ENCODE results near the gene CEP89.
"Not testable (repeated sequence)": the region's sequence is repeated elsewhere in the genome, so short reads cannot be mapped to it uniquely, and the experiment has no call there.

The CEP89 gene

DNA sequence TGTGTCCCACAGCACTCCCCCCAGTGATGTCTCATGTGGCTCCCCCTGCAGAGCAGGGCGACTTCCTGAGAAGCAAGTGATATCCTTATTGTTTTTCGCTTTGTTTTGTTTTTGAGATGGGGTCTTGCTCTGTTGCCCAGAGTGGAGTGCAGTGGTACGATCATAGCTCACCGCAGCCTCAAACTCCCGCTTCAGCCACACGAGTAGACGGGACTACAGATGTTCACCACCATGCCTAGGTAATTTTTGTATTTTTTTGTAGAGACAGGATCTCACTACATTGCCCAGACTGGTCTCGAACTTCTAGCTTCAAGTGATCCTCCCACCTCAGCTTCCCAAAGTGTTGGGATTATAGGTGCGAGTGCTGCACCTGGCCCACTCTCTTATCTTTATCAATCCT is 5.0 kb downstream of the CEP89 start:
- H3K4me1 ChIP-seq (ENCODE audit: control insufficient read depth, insufficient read depth, low read length) = peaks cover 19% of the 10 kb centered on the region
- H3K9ac ChIP-seq (ENCODE audit: low read length in 2 of 2) = no peak overlapping the region
- H3K9me3 ChIP-seq (ENCODE audit: control insufficient read depth in 2 of 2, low read length in 2 of 2) = no peaks in the 10 kb centered on the region
- H3K27ac ChIP-seq (ENCODE audit: low read length) = no peak overlapping the region
- H3K4me3 ChIP-seq (ENCODE audit: low read length in 2 of 2) = no peak overlapping the region
- peaks cover 15 to 18% of the 10 kb centered on the region in 2 donors for H3K36me3 ChIP-seq (ENCODE audit: control insufficient read depth in 2 of 2, insufficient read depth in 2 of 2, low read length in 2 of 2)
- no peaks in the 10 kb centered on the region for H3K27me3 ChIP-seq (ENCODE audit: control insufficient read depth in 1 of 2, insufficient read depth in 2 of 2, low read length in 2 of 2)

DNA sequence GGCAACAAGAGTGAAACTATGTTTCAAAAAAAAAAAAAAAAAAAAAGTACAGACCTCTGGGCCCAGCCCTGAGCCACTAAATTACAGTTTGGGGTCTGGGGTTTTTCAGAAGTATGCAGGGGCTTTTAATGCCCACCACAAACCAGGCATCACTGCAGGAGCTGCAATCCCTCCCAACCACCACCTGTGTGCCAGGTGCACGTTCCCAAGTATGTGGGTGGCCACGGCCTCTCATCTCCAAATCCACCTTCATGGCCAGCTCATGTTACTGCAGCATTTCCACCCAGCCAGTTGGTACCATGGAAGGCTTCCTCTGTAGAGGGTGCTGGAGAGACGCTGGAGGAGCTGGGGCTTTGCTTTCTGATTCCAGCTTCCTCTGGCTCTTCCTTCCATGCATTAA is 26.5 kb downstream of the CEP89 start:
- Histone ChIP-seq H3K9me3 (ENCODE audit: control insufficient read depth in 2 of 2, low read length in 2 of 2) (no peaks in the 10 kb centered on the region), H3K4me1 (ENCODE audit: control insufficient read depth, insufficient read depth, low read length) (no peaks in the 10 kb centered on the region), H3K27ac (ENCODE audit: low read length) (no peak overlapping the region), H3K27me3 (ENCODE audit: control insufficient read depth in 1 of 2, insufficient read depth in 2 of 2, low read length in 2 of 2) (no peaks in the 10 kb centered on the region), H3K36me3 (ENCODE audit: control insufficient read depth in 2 of 2, insufficient read depth in 2 of 2, low read length in 2 of 2) (peaks cover 32 to 41% of the 10 kb centered on the region in 2 donors), H3K9ac (ENCODE audit: low read length in 2 of 2) (no peak overlapping the region), H3K4me3 (ENCODE audit: low read length in 2 of 2) (no peak overlapping the region)

DNA sequence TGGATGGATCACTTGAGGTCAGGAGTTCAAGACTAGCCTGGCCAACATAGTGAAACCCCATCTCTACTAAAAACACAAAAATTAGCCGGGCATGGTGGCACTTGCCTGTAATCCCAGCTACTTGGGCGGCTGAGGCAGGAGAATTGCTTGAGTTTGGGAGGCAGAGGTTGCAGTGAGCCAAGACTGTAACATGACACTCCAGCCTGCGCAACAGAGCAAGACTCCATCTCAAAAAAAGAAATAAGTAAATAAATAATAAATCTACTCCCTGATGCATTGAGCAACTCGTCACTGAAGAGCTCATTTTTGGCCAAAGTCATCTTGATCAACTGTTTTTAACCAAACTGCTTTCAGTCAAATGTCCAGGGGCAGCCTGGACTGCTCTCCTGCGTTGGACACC is 30.5 kb downstream of the CEP89 start:
- H3K27ac ChIP-seq (ENCODE audit: low read length); H3K9me3 ChIP-seq (ENCODE audit: control insufficient read depth in 2 of 2, low read length in 2 of 2); H3K9ac ChIP-seq (ENCODE audit: low read length in 2 of 2); H3K4me3 ChIP-seq (ENCODE audit: low read length in 2 of 2); H3K27me3 ChIP-seq (ENCODE audit: control insufficient read depth in 1 of 2, insufficient read depth in 2 of 2, low read length in 2 of 2); H3K4me1 ChIP-seq (ENCODE audit: control insufficient read depth, insufficient read depth, low read length): not testable (repeated sequence)
- H3K36me3 ChIP-seq (ENCODE audit: control insufficient read depth in 2 of 2, insufficient read depth in 2 of 2, low read length in 2 of 2) = peaks cover 26 to 36% of the 10 kb centered on the region in 2 donors

DNA sequence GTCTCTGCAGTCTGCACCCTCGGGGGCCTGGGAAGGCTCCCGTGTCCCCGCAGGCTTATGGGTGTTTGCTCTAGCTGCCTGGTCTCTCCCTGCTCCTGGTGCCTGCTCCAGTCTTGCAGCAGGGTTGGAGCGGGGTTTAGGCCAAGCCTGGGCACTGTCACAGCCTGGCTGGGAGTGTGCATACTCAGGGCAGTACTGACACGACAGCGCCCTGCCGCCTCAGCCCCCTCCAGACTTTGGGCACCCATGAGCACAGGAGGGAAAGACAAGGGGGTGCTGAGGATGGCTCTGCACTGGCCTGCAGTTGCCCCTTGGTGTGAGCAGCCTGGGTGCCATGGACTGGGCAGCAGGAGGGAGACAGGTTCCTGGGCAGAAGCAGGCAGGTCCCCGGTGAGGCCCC is 35.7 kb downstream of the CEP89 start:
- H3K9me3 ChIP-seq (ENCODE audit: control insufficient read depth in 2 of 2, low read length in 2 of 2) = no peaks in the 10 kb centered on the region
- H3K36me3 ChIP-seq (ENCODE audit: control insufficient read depth in 2 of 2, insufficient read depth in 2 of 2, low read length in 2 of 2) = peaks cover 17 to 26% of the 10 kb centered on the region in 2 donors
- H3K9ac ChIP-seq (ENCODE audit: low read length in 2 of 2) = no peak overlapping the region
- no peak overlapping the region for H3K27ac ChIP-seq (ENCODE audit: low read length)
- no peaks in the 10 kb centered on the region for H3K4me1 ChIP-seq (ENCODE audit: control insufficient read depth, insufficient read depth, low read length)
- H3K27me3 ChIP-seq (ENCODE audit: control insufficient read depth in 1 of 2, insufficient read depth in 2 of 2, low read length in 2 of 2) = no peaks in the 10 kb centered on the region
- no peak overlapping the region for H3K4me3 ChIP-seq (ENCODE audit: low read length in 2 of 2)

DNA sequence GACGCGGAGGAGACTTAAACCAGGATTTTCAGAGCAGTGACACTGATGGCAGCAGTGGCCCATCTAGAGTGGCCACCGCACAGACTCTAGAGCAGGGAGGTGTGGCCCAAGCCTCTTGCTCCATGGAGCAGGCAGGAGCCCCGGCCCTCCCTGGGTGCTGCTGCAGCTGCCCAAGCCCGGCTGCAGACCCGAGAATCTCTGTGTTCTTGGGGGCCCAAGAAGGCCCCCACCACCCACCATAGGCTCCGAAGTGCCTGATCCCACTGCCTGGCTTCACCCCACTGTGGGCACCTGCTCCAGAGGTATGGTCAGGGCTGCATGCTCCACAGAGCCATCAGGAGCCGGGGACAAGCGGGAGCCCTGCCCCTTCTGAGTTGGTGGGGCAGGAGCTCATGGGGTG is 36.1 kb downstream of the CEP89 start:
- no peak overlapping the region for H3K27ac ChIP-seq (ENCODE audit: low read length)
- no peak overlapping the region for H3K9ac ChIP-seq (ENCODE audit: low read length in 2 of 2)
- no peaks in the 10 kb centered on the region for H3K4me1 ChIP-seq (ENCODE audit: control insufficient read depth, insufficient read depth, low read length)
- H3K4me3 ChIP-seq (ENCODE audit: low read length in 2 of 2) = no peak overlapping the region
- no peaks in the 10 kb centered on the region for H3K27me3 ChIP-seq (ENCODE audit: control insufficient read depth in 1 of 2, insufficient read depth in 2 of 2, low read length in 2 of 2)
- peaks cover 19 to 28% of the 10 kb centered on the region in 2 donors for H3K36me3 ChIP-seq (ENCODE audit: control insufficient read depth in 2 of 2, insufficient read depth in 2 of 2, low read length in 2 of 2)
- H3K9me3 ChIP-seq (ENCODE audit: control insufficient read depth in 2 of 2, low read length in 2 of 2) = no peaks in the 10 kb centered on the region

DNA sequence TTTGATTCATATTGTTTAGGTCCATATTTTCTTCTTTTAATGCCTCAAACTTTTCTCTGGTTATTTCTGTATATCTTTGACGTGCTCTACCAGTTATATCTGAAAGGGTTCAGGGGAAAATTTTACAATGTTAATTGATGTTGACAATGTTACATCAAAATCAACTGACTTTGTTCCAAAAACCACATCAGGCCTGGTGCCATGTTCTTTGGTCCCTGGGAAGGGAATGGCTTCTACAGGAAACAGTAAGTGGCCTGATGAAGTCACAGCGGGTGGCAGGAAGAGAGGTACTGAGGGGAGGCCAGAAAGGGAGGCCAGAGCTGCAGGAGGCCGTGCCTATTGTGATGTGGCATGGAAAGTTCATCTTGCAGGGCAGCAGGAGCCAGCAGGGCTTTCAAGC is 38.2 kb downstream of the CEP89 start:
- Histone ChIP-seq H3K27ac (ENCODE audit: low read length) (no peak overlapping the region), H3K4me3 (ENCODE audit: low read length in 2 of 2) (no peak overlapping the region), H3K9ac (ENCODE audit: low read length in 2 of 2) (no peak overlapping the region), H3K4me1 (ENCODE audit: control insufficient read depth, insufficient read depth, low read length) (no peaks in the 10 kb centered on the region), H3K9me3 (ENCODE audit: control insufficient read depth in 2 of 2, low read length in 2 of 2) (no peaks in the 10 kb centered on the region), H3K36me3 (ENCODE audit: control insufficient read depth in 2 of 2, insufficient read depth in 2 of 2, low read length in 2 of 2) (peaks cover 25 to 44% of the 10 kb centered on the region in 2 donors), H3K27me3 (ENCODE audit: control insufficient read depth in 1 of 2, insufficient read depth in 2 of 2, low read length in 2 of 2) (no peaks in the 10 kb centered on the region)

DNA sequence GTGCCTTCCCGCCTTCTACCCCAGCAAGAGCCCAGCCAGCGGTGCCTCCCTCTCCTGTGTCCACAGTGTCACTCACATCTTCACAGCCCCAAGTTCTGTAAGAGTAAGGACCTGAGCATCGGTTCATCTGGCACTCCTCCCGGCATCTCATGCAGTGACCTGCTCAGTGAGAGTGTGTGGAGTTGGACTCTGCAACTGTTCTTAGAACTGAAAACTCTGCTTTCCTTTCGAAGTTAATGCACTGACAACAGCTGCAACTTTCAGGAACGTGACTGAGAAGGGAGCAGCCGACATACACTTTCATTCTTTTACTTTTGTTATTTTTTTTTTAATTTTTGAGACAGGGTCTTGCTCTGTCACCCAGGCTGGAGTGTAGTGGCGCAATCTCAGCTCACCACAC is 41.2 kb downstream of the CEP89 start:
- Histone ChIP-seq H3K9me3 (ENCODE audit: control insufficient read depth in 2 of 2, low read length in 2 of 2) (no peaks in the 10 kb centered on the region), H3K36me3 (ENCODE audit: control insufficient read depth in 2 of 2, insufficient read depth in 2 of 2, low read length in 2 of 2) (peaks cover 21 to 37% of the 10 kb centered on the region in 2 donors)

DNA sequence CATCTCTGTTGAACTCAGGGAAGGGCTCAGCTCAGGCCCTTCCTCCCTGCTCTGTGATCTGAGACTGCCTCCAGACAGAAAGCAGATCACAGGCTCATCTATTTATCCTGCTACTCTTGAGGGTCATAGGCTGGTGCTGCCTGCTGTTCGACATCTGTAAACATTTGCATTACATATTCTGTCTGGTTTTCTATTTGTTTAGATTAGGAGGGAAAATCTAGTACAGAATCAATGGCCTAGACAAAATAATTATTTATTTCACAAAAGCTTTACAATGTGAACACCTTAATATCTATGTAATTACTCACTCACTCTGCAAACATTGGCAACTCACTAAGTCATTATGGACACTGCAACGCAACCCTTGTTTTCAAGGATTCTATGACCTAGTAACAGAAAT is 43.0 kb downstream of the CEP89 start:
- H3K4me3 ChIP-seq (ENCODE audit: low read length in 2 of 2) = no peak overlapping the region
- no peaks in the 10 kb centered on the region for H3K4me1 ChIP-seq (ENCODE audit: control insufficient read depth, insufficient read depth, low read length)
- no peaks in the 10 kb centered on the region for H3K9me3 ChIP-seq (ENCODE audit: control insufficient read depth in 2 of 2, low read length in 2 of 2)
- no peak overlapping the region for H3K27ac ChIP-seq (ENCODE audit: low read length)
- peaks cover 21 to 37% of the 10 kb centered on the region in 2 donors for H3K36me3 ChIP-seq (ENCODE audit: control insufficient read depth in 2 of 2, insufficient read depth in 2 of 2, low read length in 2 of 2)
- H3K9ac ChIP-seq (ENCODE audit: low read length in 2 of 2) = no peak overlapping the region
- H3K27me3 ChIP-seq (ENCODE audit: control insufficient read depth in 1 of 2, insufficient read depth in 2 of 2, low read length in 2 of 2) = no peaks in the 10 kb centered on the region

More for the DNA sequence above, 41.2 kb downstream of the CEP89 start:
- no peak overlapping the region for H3K9ac ChIP-seq (ENCODE audit: low read length in 2 of 2)
- H3K4me3 ChIP-seq (ENCODE audit: low read length in 2 of 2) = no peak overlapping the region
- no peaks in the 10 kb centered on the region for H3K4me1 ChIP-seq (ENCODE audit: control insufficient read depth, insufficient read depth, low read length)
- no peak overlapping the region for H3K27ac ChIP-seq (ENCODE audit: low read length)
- H3K27me3 ChIP-seq (ENCODE audit: control insufficient read depth in 1 of 2, insufficient read depth in 2 of 2, low read length in 2 of 2) = no peaks in the 10 kb centered on the region

DNA sequence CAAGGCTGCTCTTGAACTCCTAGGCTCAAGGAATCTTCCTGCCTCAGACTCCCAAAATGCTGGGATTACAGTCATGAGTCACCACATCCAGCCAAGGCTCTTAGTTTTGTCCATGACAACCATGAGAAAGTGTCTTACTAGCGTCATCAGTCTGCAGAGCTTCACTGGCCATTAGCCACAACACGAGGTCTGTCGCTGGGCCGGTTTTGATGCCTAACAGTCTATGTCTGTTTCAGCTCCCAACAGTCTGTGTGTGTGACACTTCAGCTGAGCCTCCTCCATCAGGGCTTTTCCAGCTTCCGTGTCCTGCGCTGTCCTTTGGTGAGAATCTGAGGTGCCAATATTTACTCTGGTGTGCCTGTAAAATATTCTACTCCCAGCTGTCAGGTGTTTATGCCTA is 47.6 kb downstream of the CEP89 start:
- Histone ChIP-seq H3K9me3 (ENCODE audit: control insufficient read depth in 2 of 2, low read length in 2 of 2) (no peaks in the 10 kb centered on the region), H3K4me3 (ENCODE audit: low read length in 2 of 2) (no peak overlapping the region), H3K9ac (ENCODE audit: low read length in 2 of 2) (no peak overlapping the region), H3K36me3 (ENCODE audit: control insufficient read depth in 2 of 2, insufficient read depth in 2 of 2, low read length in 2 of 2) (peaks cover 10 to 24% of the 10 kb centered on the region in 2 donors), H3K4me1 (ENCODE audit: control insufficient read depth, insufficient read depth, low read length) (no peaks in the 10 kb centered on the region), H3K27me3 (ENCODE audit: control insufficient read depth in 1 of 2, insufficient read depth in 2 of 2, low read length in 2 of 2) (no peaks in the 10 kb centered on the region), H3K27ac (ENCODE audit: low read length) (peak overlapping the region; percentile 71)

DNA sequence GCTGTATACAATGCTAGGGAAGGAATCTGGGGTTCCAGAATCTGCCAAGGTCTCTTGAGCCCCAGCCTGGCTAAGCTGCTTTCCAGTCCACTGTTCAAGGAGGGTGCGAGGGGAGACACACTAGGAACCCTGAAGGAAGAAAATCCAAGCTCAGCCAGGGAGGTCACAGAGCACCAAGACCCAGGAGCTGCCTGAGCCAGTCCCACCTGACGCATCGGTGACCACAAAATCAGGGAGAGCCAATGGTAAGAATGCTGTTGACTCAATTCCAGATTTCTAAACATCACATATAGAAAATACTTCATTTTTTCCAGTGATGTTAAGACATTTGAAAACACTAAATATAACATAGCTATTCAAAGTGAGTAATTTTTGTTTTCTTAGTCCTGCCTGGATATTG is 50.1 kb downstream of the CEP89 start:
- H3K4me1 ChIP-seq (ENCODE audit: control insufficient read depth, insufficient read depth, low read length) = no peaks in the 10 kb centered on the region
- no peaks in the 10 kb centered on the region for H3K9me3 ChIP-seq (ENCODE audit: control insufficient read depth in 2 of 2, low read length in 2 of 2)
- H3K9ac ChIP-seq (ENCODE audit: low read length in 2 of 2) = no peak overlapping the region
- no peak overlapping the region for H3K27ac ChIP-seq (ENCODE audit: low read length)
- no peak overlapping the region for H3K4me3 ChIP-seq (ENCODE audit: low read length in 2 of 2)
- peaks cover 11 to 24% of the 10 kb centered on the region in 2 donors for H3K36me3 ChIP-seq (ENCODE audit: control insufficient read depth in 2 of 2, insufficient read depth in 2 of 2, low read length in 2 of 2)
- no peaks in the 10 kb centered on the region for H3K27me3 ChIP-seq (ENCODE audit: control insufficient read depth in 1 of 2, insufficient read depth in 2 of 2, low read length in 2 of 2)

DNA sequence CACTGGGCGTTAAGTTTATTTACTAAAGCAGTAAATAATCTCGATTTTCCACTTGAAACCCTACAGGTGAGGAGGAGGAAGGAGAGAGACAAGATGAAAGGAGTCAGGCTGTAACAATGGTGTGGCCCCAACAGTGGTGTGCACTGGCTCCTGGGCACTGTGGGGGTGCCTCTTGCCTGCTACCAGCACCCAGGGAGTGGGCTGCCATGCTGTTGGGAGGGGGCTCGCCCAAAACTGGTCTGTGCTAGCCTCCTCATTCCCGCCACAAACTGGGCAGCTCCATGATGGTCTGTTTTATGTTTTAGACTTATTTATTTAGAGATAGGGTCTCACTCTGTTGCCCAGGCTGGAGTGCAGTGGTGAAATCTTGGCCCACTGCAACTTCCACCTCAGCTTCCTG is 52.4 kb downstream of the CEP89 start:
- Histone ChIP-seq H3K9me3 (ENCODE audit: control insufficient read depth in 2 of 2, low read length in 2 of 2) (no peaks in the 10 kb centered on the region), H3K27ac (ENCODE audit: low read length) (no peak overlapping the region), H3K4me1 (ENCODE audit: control insufficient read depth, insufficient read depth, low read length) (no peaks in the 10 kb centered on the region), H3K27me3 (ENCODE audit: control insufficient read depth in 1 of 2, insufficient read depth in 2 of 2, low read length in 2 of 2) (no peaks in the 10 kb centered on the region), H3K36me3 (ENCODE audit: control insufficient read depth in 2 of 2, insufficient read depth in 2 of 2, low read length in 2 of 2) (peaks cover 11 to 26% of the 10 kb centered on the region in 2 donors), H3K4me3 (ENCODE audit: low read length in 2 of 2) (no peak overlapping the region), H3K9ac (ENCODE audit: low read length in 2 of 2) (no peak overlapping the region)

All from stomach smooth muscle (tissue), 2 donors.